ENCODE measurements around the gene YWHAH.
"Not testable (repeated sequence)": the region's sequence is repeated elsewhere in the genome, so short reads cannot be mapped to it uniquely, and the experiment has no call there.

Gene YWHAH

DNA sequence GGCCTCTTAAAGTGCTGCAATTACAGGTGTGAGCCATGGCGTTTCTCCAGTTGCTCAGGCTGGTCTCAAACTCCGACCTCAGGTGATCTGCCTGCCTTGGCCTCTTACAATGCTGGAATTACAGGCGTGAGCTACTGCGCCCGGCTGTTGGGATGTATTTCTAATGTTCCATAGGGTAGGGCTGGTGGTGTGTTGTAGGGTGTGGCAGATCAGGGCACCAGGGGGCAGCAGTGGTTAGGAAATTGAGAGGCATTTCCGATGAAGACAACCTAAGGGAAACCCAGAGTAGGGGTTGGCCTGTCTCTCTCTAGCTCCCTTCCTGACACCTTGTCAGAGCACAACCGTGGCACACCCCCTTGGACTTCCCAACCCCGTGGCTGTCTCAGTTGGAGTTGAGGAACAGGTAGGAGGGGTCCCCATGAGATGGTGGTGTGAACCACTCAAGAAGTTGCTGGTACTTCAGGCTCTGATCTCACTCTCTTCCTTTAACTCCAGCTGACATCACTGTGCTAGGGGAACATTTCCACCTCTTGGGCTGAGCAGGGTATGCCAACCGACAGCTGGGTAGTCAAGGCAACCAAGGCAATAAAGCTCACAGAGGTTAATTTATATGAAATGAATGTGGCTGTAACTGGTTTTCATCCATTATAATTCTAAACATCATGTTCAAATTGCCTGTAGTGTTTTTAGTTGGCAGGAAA is 33.0 kb downstream of the YWHAH start:
- H3K4me3 ChIP-seq (replicated peaks; ENCODE audit: insufficient read depth, low read length), result no peak overlapping the region
- H3K27ac ChIP-seq (replicated peaks), result no peak overlapping the region
- TF ChIP-seq GABPA (IDR thresholded peaks at IDR 0.05; ENCODE audit: low read depth), result no peak
- TF ChIP-seq, protein P1, sequence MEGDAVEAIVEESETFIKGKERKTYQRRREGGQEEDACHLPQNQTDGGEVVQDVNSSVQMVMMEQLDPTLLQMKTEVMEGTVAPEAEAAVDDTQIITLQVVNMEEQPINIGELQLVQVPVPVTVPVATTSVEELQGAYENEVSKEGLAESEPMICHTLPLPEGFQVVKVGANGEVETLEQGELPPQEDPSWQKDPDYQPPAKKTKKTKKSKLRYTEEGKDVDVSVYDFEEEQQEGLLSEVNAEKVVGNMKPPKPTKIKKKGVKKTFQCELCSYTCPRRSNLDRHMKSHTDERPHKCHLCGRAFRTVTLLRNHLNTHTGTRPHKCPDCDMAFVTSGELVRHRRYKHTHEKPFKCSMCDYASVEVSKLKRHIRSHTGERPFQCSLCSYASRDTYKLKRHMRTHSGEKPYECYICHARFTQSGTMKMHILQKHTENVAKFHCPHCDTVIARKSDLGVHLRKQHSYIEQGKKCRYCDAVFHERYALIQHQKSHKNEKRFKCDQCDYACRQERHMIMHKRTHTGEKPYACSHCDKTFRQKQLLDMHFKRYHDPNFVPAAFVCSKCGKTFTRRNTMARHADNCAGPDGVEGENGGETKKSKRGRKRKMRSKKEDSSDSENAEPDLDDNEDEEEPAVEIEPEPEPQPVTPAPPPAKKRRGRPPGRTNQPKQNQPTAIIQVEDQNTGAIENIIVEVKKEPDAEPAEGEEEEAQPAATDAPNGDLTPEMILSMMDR (IDR thresholded peaks at IDR 0.05; ENCODE audit: insufficient read depth, low read length), result peak; percentile 65
- TF ChIP-seq, protein P2, sequence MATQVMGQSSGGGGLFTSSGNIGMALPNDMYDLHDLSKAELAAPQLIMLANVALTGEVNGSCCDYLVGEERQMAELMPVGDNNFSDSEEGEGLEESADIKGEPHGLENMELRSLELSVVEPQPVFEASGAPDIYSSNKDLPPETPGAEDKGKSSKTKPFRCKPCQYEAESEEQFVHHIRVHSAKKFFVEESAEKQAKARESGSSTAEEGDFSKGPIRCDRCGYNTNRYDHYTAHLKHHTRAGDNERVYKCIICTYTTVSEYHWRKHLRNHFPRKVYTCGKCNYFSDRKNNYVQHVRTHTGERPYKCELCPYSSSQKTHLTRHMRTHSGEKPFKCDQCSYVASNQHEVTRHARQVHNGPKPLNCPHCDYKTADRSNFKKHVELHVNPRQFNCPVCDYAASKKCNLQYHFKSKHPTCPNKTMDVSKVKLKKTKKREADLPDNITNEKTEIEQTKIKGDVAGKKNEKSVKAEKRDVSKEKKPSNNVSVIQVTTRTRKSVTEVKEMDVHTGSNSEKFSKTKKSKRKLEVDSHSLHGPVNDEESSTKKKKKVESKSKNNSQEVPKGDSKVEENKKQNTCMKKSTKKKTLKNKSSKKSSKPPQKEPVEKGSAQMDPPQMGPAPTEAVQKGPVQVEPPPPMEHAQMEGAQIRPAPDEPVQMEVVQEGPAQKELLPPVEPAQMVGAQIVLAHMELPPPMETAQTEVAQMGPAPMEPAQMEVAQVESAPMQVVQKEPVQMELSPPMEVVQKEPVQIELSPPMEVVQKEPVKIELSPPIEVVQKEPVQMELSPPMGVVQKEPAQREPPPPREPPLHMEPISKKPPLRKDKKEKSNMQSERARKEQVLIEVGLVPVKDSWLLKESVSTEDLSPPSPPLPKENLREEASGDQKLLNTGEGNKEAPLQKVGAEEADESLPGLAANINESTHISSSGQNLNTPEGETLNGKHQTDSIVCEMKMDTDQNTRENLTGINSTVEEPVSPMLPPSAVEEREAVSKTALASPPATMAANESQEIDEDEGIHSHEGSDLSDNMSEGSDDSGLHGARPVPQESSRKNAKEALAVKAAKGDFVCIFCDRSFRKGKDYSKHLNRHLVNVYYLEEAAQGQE (IDR thresholded peaks at IDR 0.05; ENCODE audit: insufficient replicate concordance, low read depth), result no peak
- no peak for TF ChIP-seq POLR2AphosphoS5 (IDR thresholded peaks at IDR 0.05; ENCODE audit: low read depth)
- H3K27me3 ChIP-seq (ENCODE audit: insufficient read depth, poor library complexity, severe bottlenecking), result no peaks in the 10 kb centered on the region
- peak; percentile 26 to 76 for DNase-seq (ENCODE audit: low read depth in 1 of 2, low spot score in 1 of 2)

DNA sequence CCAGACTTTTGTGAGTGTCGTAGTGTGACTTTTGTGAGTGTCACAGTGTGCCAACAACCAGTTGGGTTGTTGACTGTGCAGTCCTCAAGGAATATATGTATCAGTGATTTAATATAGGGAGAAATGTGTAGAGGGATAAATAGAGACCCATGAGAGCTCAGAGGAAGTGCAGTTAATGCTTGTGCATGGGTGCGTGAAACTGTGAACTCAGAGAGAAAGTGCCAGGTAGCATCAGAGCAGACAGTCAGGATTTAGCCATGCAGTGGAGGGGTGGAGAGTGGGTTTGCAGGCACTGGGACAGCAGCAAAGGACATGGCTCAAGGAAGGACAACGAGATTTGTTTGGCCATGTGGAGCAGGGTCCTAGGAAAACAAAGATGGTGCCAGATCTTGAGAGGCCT is 33.6 kb downstream of the YWHAH start:
- H3K4me3 ChIP-seq (replicated peaks; ENCODE audit: insufficient read depth, low read length), result no peak overlapping the region
- no peak overlapping the region for H3K27ac ChIP-seq (replicated peaks)
- no peak for DNase-seq (ENCODE audit: low read depth in 1 of 2, low spot score in 1 of 2)
- no peak for TF ChIP-seq POLR2AphosphoS5 (IDR thresholded peaks at IDR 0.05; ENCODE audit: low read depth)
- TF ChIP-seq, protein P1 (IDR thresholded peaks at IDR 0.05; ENCODE audit: insufficient read depth, low read length), result no peak
- TF ChIP-seq, protein P2 (IDR thresholded peaks at IDR 0.05; ENCODE audit: insufficient replicate concordance, low read depth), result no peak
- no peak for TF ChIP-seq GABPA (IDR thresholded peaks at IDR 0.05; ENCODE audit: low read depth)
- TF ChIP-seq SPI1 (IDR thresholded peaks at IDR 0.05; ENCODE audit: borderline replicate concordance, low read depth), result no peak
- no peaks in the 10 kb centered on the region for H3K27me3 ChIP-seq (ENCODE audit: insufficient read depth, poor library complexity, severe bottlenecking)

DNA sequence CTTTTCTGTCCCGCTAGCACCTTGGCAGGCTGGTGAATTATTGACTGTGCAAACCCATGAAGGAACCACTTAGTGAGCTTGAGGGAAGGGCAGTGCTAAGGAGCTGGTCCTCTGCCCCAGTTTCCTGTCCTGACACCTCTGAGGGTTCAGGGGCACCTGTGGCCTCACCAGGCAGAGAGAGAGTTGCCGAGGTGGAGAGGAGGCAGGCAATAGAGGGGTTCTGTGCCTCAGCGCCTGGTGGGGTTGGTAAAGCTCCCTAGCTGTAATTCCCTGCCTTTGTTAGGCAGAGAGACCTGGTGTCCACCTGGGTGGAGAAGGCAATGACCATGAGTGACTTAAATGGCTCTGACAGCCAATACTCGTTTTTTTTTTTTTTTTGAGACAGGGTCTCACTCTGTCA is 36.3 kb downstream of the YWHAH start:
- TF ChIP-seq SPI1 (IDR thresholded peaks at IDR 0.05; ENCODE audit: borderline replicate concordance, low read depth) (no peak), GABPA (IDR thresholded peaks at IDR 0.05; ENCODE audit: low read depth) (no peak), POLR2AphosphoS5 (IDR thresholded peaks at IDR 0.05; ENCODE audit: low read depth) (no peak)
- TF ChIP-seq, protein P2 (IDR thresholded peaks at IDR 0.05; ENCODE audit: insufficient replicate concordance, low read depth), result no peak
- TF ChIP-seq, protein P1 (IDR thresholded peaks at IDR 0.05; ENCODE audit: insufficient read depth, low read length), result no peak
- DNase-seq (ENCODE audit: low read depth in 1 of 2, low spot score in 1 of 2), result no peak
- no peaks in the 10 kb centered on the region for H3K27me3 ChIP-seq (ENCODE audit: insufficient read depth, poor library complexity, severe bottlenecking)
- H3K4me3 ChIP-seq (replicated peaks; ENCODE audit: insufficient read depth, low read length), result no peak overlapping the region
- no peak overlapping the region for H3K27ac ChIP-seq (replicated peaks)

DNA sequence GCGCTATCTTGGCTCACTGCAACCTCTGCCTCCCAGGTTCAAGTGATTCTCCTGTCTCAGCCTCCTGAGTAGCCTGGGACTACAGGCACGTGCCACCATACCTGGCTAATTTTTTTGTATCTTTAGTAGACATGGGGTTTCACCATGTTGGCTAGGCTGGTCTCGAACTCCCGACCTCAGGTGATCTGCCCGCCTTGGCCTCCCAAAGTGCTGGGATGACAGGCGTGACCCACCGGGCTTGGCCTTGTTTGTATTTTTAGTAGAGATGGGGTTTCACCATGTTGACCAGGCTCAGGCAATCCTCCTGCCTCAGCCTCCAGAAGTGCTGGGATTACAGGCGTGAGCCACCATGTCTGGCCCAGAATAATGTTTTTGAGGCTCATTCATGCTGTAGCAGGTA is 37.6 kb downstream of the YWHAH start:
- not testable (repeated sequence) for DNase-seq (ENCODE audit: low read depth in 1 of 2, low spot score in 1 of 2); H3K27me3 ChIP-seq (ENCODE audit: insufficient read depth, poor library complexity, severe bottlenecking); H3K4me3 ChIP-seq (replicated peaks; ENCODE audit: insufficient read depth, low read length); H3K27ac ChIP-seq (replicated peaks)

Measured in HL-60 (cell line).